Measurements from ENCODE around the gene PIP5KL1.
A peak's percentile ranks its signal among the peaks of the same experiment; 100 is the strongest.

PIP5KL1 gene

GRCh38 chr9:127878652-127879390 is 51.8 kb downstream of the PIP5KL1 start:
- intact Hi-C loops (cut with DNase I; ENCODE audit: low total_unique reads) = no loop called here
- peak overlapping the region in 1 of 2 donors; percentile 81 for H3K27ac ChIP-seq
- DNase-seq = no peak
- no peaks in the 10 kb centered on the region for H3K9me3 ChIP-seq
- no peaks in the 10 kb centered on the region for H3K27me3 ChIP-seq
- H3K4me3 ChIP-seq = no peak overlapping the region
- TF ChIP-seq CTCF (IDR thresholded peaks at IDR 0.05) = no peak
- H3K36me3 ChIP-seq = peaks cover 0 to 13% (median 0%) of the 10 kb centered on the region in 3 donors
- H3K4me1 ChIP-seq = peaks cover 0 to 48% (median 44%) of the 10 kb centered on the region in 4 donors

GRCh38 chr9:127878001-127878651 is 52.5 kb downstream of the PIP5KL1 start:
- Histone ChIP-seq H3K4me3 (peak overlapping the region; percentile 63 to 66), H3K27me3 (no peaks in the 10 kb centered on the region), H3K9me3 (no peaks in the 10 kb centered on the region), H3K36me3 (peaks cover 0 to 13% (median under 1%) of the 10 kb centered on the region in 3 donors), H3K4me1 (peaks cover 0 to 54% (median 51%) of the 10 kb centered on the region in 4 donors), H3K27ac (peak overlapping the region; percentile 76 to 81)
- no peak for DNase-seq
- intact Hi-C loops (cut with DNase I; ENCODE audit: low total_unique reads) = no loop called here
- TF ChIP-seq CTCF (IDR thresholded peaks at IDR 0.05) = no peak

GRCh38 chr9:127877566-127877998 is 53.0 kb downstream of the PIP5KL1 start, which contains the start of gene AK1:
TSS of gene AK1 (minus strand) at chr9:127877675. CDS start at chr9:127874617, 3,058 bp downstream.
- TF ChIP-seq CTCF (IDR thresholded peaks at IDR 0.05) = no peak
- Histone ChIP-seq H3K36me3 (peaks cover 0 to 13% (median 6%) of the 10 kb centered on the region in 3 donors), H3K4me1 (peaks cover 0 to 55% (median 53%) of the 10 kb centered on the region in 4 donors), H3K27ac (peak within 1 kb of the TSS; percentile 76 to 81), H3K9me3 (no peaks in the 10 kb centered on the region), H3K27me3 (no peaks in the 10 kb centered on the region), H3K4me3 (peak within 1 kb of the TSS; percentile 63 to 66)
- DNase-seq = peak; percentile 80 to 93
- intact Hi-C loops (cut with DNase I; ENCODE audit: low total_unique reads) = no loop called here

- H3K4me1 ChIP-seq = peaks cover 0 to 55% (median 53%) of the 10 kb centered on the region in 4 donors
- H3K4me3 ChIP-seq = peak overlapping the region; percentile 63 to 66
- no peak for DNase-seq
- H3K36me3 ChIP-seq = peaks cover 0 to 18% (median 12%) of the 10 kb centered on the region in 3 donors
- no peaks in the 10 kb centered on the region for H3K9me3 ChIP-seq
- TF ChIP-seq CTCF (IDR thresholded peaks at IDR 0.05) = no peak
- H3K27me3 ChIP-seq = no peaks in the 10 kb centered on the region
- intact Hi-C loops (cut with DNase I; ENCODE audit: low total_unique reads) = no loop called here
- peak overlapping the region; percentile 76 to 81 for H3K27ac ChIP-seq
These were observed 53.6 kb downstream of the PIP5KL1 start for GRCh38 chr9:127876764-127877562.

DNA sequence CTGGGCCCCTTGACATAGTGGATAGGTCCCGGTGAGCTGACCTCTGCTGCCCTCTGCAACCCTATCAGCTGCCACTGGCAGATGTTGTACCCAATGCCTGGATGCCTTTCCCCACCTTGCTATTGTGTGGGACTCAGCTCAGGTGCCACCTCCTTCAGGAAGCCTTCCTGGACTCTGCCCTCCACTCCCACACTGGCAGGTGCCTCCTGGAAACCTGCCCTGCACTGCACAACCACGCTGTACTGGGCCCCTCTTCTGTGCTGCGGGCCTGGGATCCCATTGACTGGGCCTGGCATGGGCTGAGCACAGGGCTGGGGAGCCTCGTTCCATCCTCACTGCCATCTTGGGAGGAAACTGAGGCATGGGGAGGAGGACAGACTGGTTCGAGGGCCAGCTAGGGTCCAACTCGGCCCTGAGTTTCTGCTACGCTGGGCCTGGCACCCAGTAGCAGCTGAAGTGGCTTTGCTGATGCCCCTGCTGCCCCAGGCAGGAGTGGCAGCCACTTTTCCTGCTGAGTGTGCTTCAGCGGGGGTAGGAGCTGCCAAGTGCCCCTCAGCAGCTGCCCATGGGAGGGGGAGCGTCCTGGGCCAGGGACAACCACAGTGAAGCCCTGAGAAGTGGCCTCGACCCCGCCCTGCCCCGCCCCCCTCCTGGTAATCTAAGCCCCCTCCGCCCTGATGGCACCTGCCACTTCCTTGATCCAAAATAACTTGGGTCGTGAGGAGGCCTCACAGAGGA is 54.4 kb downstream of the PIP5KL1 start:
- H3K27ac ChIP-seq = peak overlapping the region; percentile 76 to 81

More for the DNA sequence above, 54.4 kb downstream of the PIP5KL1 start:
- Histone ChIP-seq H3K36me3 (peaks cover 0 to 26% (median 18%) of the 10 kb centered on the region in 3 donors), H3K27me3 (no peaks in the 10 kb centered on the region), H3K4me3 (peak overlapping the region; percentile 63 to 66), H3K9me3 (no peaks in the 10 kb centered on the region), H3K4me1 (peaks cover 0 to 55% (median 53%) of the 10 kb centered on the region in 4 donors)
- no peak for TF ChIP-seq CTCF (IDR thresholded peaks at IDR 0.05)
- intact Hi-C loops (cut with DNase I; ENCODE audit: low total_unique reads) = no loop called here
- DNase-seq = no peak
